Stimulated activated CD4-positive, alpha-beta T cell treated with anti-CD3 and anti-CD28 coated beads, Interleukin-1b, Interleukin-23, amount 100 ng/mL, for 24 hours (primary cell): Measurements from ENCODE around the gene CCNT1.
"Not testable (repeated sequence)": the region's sequence is repeated elsewhere in the genome, so short reads cannot be mapped to it uniquely, and the experiment has no call there.

Source experiments
- DNase-seq, 4 experiments: peaks; one replicate each; pipeline ENCODE4 v3.0.0-alpha.2; 2020; ENCODE audit warnings: low read depth in 4 of 4, low spot score in 1 of 4

Gene CCNT1

GRCh38 chr12:48716493-48717251, at the start of gene CCNT1:
TSS of gene CCNT1 (minus strand) at chr12:48716707. CDS start at chr12:48716675, 32 bp downstream.
- peak; percentile 94 to 99 (median 96) for DNase-seq

DNA sequence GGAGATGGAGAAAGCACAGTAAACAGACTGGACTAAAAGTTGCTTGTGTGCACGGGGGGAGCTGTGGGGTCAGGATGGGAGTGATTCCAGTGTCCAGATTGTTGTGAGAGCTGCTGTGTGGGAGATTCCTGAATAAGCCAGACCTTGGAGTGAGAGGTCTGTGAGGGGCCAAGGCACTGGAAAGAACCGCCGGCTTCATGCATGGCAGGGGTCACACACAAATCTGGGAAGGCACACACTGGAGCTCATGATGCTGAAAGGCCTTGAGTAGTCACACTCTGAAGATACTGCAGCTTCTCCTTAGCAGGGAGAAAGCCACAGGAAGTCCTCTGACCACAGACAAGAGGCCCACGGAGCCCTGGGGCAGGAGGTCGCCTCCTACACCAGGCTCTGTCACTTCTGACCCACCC, 49.3 kb upstream of the CCNT1 start:
- no peak for DNase-seq

DNA sequence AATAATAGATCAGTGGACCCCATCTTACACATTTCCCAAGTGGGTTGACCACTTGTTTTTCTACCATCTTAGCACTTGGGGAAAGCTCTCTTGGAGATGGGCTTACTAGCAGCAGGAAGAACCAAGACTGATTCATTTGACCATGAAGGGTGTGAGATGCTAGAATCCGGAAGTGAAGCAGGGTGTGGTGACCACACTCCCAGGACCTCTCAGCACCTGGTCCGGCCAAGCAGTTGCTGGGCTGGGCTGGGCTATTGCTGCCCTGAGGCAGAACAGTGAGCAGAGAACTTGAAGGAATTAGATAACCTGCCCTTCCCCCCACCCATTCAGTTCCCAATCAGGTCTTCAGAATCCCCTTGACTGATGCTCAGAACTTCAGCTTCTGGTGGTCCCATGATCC, 48.0 kb upstream of the CCNT1 start:
- DNase-seq = no peak

- DNase-seq = no peak
Observed at GRCh38 chr12:48758737-48759136, 42.2 kb upstream of the CCNT1 start.

- DNase-seq = no peak
Observed at GRCh38 chr12:48758186-48758585, 41.7 kb upstream of the CCNT1 start.

DNA sequence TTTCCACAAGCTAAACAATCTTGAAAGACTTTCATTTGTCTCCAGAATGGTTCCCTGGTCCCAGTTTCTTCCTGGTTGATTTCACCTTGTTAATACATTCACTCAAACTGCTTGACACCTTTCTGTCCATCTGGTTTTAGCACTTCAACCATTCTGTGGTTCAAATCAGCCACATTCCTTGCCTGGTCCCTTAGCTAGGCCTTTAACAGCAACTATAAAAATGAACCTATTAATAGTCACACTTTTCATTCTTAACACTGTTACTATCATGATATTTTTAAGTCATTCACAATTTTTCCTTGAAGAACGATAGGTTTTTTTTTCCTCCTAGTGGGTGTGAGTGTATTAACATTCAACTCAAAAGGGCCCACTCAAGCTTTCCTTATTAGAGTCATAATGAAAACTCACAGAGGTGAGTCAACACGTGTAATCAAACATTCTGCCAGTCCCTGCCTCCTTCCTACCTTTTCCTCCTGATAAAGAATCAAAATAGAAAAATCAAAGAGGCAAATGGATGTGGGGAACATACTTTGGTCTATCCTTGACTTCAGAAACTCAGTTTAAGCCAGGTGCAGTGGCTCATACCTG, 34.4 kb upstream of the CCNT1 start:
- DNase-seq = no peak

- DNase-seq = no peak
Observed at GRCh38 chr12:48750215-48750614, 33.7 kb upstream of the CCNT1 start.

DNA sequence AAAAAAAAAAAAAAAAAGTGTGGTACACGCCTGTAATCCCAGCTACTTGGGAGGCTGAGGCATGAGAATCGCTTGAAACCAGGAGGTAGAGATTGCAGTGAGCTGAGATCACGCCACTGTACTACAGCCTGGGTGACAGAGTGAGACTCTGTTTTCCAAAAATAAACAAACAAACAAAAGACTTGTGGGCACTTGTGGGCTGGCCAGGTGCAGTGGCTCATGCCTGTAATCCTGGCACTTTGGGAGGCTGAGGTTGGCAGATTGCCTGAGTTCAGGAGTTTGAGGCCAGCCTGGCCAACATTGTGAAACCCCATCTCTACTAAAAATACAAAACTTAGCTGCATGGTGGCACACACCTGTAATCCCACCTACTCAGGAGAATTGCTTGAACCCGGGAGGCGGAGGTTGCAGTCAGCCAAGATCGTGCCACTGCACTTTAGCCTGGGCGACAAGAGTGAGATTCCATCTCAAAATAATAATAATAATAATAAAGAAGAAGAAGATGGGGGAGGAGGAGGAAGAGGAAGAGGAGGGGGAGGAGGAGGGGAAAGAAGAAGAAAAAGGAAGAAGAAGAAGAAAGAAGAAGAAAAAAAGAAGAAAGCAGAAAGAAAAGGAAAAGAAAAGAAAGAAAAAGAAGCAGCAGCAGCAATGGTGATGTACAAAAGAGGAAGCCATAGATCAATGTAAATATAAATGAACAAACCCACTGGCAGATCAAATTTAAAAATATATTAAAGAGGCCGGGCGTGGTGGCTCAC, 27.9 kb upstream of the CCNT1 start:
- no peak for DNase-seq

DNA sequence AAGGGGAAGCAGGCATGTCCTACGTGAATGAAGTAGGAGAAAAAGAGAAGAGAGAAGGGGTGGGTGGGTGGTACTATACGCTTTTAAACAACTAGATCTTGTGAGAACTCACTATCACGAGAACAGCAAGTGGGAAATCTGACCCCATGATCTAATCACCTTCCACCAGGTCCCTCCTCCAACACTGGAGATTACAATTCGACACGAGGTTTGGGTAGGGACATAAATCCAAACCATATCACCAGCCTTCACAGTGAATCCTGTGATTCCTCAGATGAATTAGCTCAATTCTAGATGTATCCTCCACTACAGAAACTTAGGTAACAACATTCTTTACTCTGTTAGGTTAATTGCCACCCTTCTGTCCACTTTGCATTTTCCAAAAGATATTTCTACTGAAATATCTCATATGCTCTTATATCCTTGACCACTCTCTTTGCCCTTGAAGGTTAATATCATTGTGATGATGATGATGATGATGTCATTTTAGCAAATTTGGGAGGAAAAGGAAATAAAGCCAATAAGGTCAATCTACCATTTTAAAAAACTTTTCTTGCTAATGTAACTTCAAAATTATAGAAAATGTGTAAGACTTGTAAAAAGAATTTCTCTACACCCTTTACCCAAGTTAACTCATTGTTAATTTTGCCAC, 23.2 kb upstream of the CCNT1 start:
- DNase-seq = no peak

DNA sequence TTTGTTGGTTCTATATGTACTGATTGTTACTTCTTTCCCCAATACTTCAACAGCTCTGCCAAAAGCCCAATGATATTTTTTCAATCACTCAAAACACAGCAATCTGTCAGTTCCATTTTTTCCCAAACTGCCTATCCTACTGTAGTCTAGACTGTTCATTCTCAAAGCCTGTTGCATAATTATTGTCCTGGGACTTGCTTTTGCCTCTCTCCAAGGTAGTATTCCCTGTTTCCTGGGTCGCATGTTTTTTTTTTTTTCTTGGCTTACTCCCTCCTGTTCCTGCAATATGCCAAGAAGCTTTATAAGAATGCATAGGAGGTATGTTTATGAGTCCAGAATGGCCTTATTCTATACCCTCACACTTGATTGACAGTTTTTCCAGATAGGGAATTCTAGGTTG, 19.9 kb upstream of the CCNT1 start:
- DNase-seq = no peak

DNA sequence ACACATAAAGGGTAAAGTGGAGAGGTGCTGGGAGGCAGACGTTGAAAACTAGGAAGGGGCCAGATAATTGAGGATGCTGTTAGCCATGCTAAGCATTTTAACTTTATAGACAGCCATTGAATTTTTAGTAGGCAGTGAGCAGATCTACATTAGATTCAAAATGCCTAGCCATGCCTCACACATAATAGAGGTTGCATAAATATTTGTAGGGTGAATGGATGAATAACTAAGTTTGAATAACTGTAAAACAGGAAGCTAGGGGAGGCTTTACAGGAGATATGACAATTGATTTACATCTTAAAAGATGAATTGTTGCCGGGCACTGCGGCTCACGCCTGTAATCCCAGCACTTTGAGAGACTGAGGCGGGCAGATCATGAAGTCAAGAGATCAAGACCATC, 12.3 kb upstream of the CCNT1 start:
- DNase-seq = no peak

- not testable (repeated sequence) for DNase-seq
Observed at GRCh38 chr12:48720737-48721136, 4.2 kb upstream of the CCNT1 start.

GRCh38 chr12:48720171-48720570, 3.7 kb upstream of the CCNT1 start:
- not testable (repeated sequence) for DNase-seq

- not testable (repeated sequence) for DNase-seq
Observed at GRCh38 chr12:48719002-48719401, 2.5 kb upstream of the CCNT1 start.

DNA sequence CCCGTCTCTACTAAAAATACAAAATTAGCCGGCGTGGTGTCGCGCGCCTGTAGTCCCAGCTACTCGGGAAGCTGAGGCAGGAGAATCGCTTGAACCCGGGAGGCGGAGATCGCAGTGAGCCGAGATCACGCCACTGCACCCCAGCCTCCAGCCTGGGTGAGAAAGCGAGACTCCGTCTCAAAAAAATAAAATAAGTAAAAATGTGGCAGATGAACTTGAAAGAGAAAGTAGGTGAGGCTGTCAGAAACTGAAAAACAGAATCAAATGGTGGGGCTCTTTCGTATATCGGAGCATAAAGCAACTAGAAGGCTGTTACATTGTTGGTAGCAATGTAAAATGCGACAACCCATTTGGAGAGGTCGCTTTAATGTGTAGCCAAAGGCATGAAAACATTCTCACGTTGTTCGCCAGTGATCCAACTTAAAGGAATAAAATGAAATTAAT, 767 bp upstream of the CCNT1 start:
- no peak for DNase-seq

GRCh38 chr12:48716168-48716492, 377 bp downstream of the CCNT1 start:
- no peak for DNase-seq

GRCh38 chr12:48712209-48712608, 4.3 kb downstream of the CCNT1 start:
- no peak for DNase-seq

GRCh38 chr12:48698822-48699221, 17.7 kb downstream of the CCNT1 start:
- DNase-seq = not testable (repeated sequence)

- no peak for DNase-seq
Observed at GRCh38 chr12:48696626-48697025, 19.9 kb downstream of the CCNT1 start.

- no peak for DNase-seq
Observed at GRCh38 chr12:48695859-48696258, 20.6 kb downstream of the CCNT1 start.

GRCh38 chr12:48694038-48694437, 22.5 kb downstream of the CCNT1 start:
- no peak for DNase-seq

- DNase-seq = no peak
Observed at GRCh38 chr12:48693572-48693971, 22.9 kb downstream of the CCNT1 start.
